Kidney (tissue), 14 donors: ENCODE measurements around the gene PKD1. TPM values are rescaled to one million over a fixed set of nuclear protein-coding genes. Genes with fewer than 3 reads are reported as not detected.

ENCODE experiments used
- DNase-seq, 5 donors: peaks; one replicate each; pipeline ENCODE4 v3.0.0-alpha.2; 2013 to 2020
- FAIRE-seq: peaks from 2 replicates; lab custom pipeline; 2012; peaks lifted over from hg19 to GRCh38; lab: Jason Lieb, UNC
- H3K27ac ChIP-seq, 2 donors: one replicate each; pipeline ENCODE4 v1.7.0; 2013; ENCODE audit warnings: low read depth in 2 of 2, low read length in 2 of 2, inconsistent platforms in 1 of 2
- H3K27me3 ChIP-seq: one replicate; pipeline ENCODE4 v1.7.1; 2013; ENCODE audit warnings: low read length, inconsistent platforms; ENCODE audit not compliant: control insufficient read depth, insufficient read depth
- H3K36me3 ChIP-seq, 3 donors: one replicate each; pipeline versions ENCODE4 v1.7.0 to v1.7.1; 2013; ENCODE audit warnings: low read length in 3 of 3, control low read depth in 1 of 3, inconsistent platforms in 1 of 3; ENCODE audit not compliant: insufficient read depth in 3 of 3, control insufficient read depth in 2 of 3
- H3K4me1 ChIP-seq, 3 donors: one replicate each; pipeline versions ENCODE4 v1.7.0 to v1.7.1; 2013; ENCODE audit warnings: low read length in 3 of 3, inconsistent platforms in 1 of 3, low read depth in 1 of 3; ENCODE audit not compliant: control insufficient read depth in 2 of 3, insufficient read depth in 2 of 3
- H3K4me3 ChIP-seq, 3 donors: one replicate each; pipeline versions ENCODE4 v1.7.0 to v1.8.1; 2013; ENCODE audit warnings: low read length in 3 of 3, control low read depth in 1 of 3, inconsistent platforms in 1 of 3
- H3K9ac ChIP-seq, 3 donors: one replicate each; pipeline versions ENCODE4 v1.7.0 to v1.7.1; 2013; ENCODE audit warnings: low read length in 3 of 3, control low read depth in 1 of 3, inconsistent platforms in 1 of 3
- H3K9me3 ChIP-seq, 3 donors: one replicate each; pipeline versions ENCODE4 v1.7.0 to v1.7.1; 2013; ENCODE audit warnings: low read length in 3 of 3, control low read depth in 1 of 3, inconsistent platforms in 1 of 3; ENCODE audit not compliant: control insufficient read depth in 2 of 3, insufficient read depth in 1 of 3
- CTCF ChIP-seq: IDR thresholded peaks from 3 replicates; pipeline ENCODE4 v1.5.1; 2012; ENCODE audit warnings: mild to moderate bottlenecking, moderate library complexity, borderline replicate concordance; ENCODE audit not compliant: insufficient read depth; ENCODE audit errors: extremely low read depth
- intact Hi-C: fragments of 100-400 bp; cut with DNase I; formaldehyde crosslinking; loops from one replicate; pipeline ENCODE4 v1.11.1; 2022
- polyA plus RNA-seq: library from polyadenylated mRNA; stranded (reverse); fragments of 350-450 nt; fragmentation: Illumina TruSeq; extraction: RNeasy Lipid Tissue Mini Kit (QIAGEN cat#74804); gene quantifications from one replicate; pipeline ENCODE4 v1.2.3, GENCODE V29; 2014; ENCODE audit warnings: low read depth, low replicate concordance; ENCODE audit not compliant: insufficient read depth
- total RNA-seq: library from RNA; stranded (reverse); fragmentation: NEBNext Ultra II Directional; extraction: Animal tissue kit (Norgen Biotek cat#: 25700); gene quantifications from one replicate; pipeline ENCODE4 v1.2.1, GENCODE V29; 2021
- donor health status: control.
- donor health status: control.
- donor health status: control.
- donor health status: control.
- donor health status: control.
- donor health status: DM: yes; HTN: yes; CAD: no.
- donor health status: Normal renal cell carcinoma (clear cell type).

PKD1 gene
- total and polyA plus RNA-seq, 2 donors from 2014 or later, result 16.2 to 88.3 TPM

GRCh38 chr16:2042986-2043666 lies 92.6 kb downstream of the PKD1 start:
- FAIRE-seq, result no peak
- Histone ChIP-seq H3K36me3 (no peaks in the 10 kb centered on the region), H3K9me3 (no peaks in the 10 kb centered on the region), H3K27me3 (no peaks in the 10 kb centered on the region), H3K4me1 (peaks cover 0 to 41% (median 4%) of the 10 kb centered on the region in 3 donors), H3K4me3 (no peak overlapping the region), H3K9ac (no peak overlapping the region), H3K27ac (peak overlapping the region in 1 of 2 donors; percentile 43)
- DNase-seq, result peak in 2 of 5 donors; percentile 62 to 85
- TF ChIP-seq CTCF, result no peak
- intact Hi-C loops, result no loop called here

GRCh38 chr16:2042171-2042985 lies 93.3 kb downstream of the PKD1 start:
- Histone ChIP-seq H3K4me1 (peaks cover 0 to 46% (median 4%) of the 10 kb centered on the region in 3 donors), H3K9ac (no peak overlapping the region), H3K36me3 (peaks cover 0 to 1% (median 0%) of the 10 kb centered on the region in 3 donors), H3K27ac (no peak overlapping the region), H3K4me3 (no peak overlapping the region), H3K9me3 (no peaks in the 10 kb centered on the region), H3K27me3 (no peaks in the 10 kb centered on the region)
- FAIRE-seq, result no peak
- intact Hi-C loops, result no loop called here
- DNase-seq, result peak in 3 of 5 donors; percentile 51 to 80 (median 75)
- no peak for TF ChIP-seq CTCF

- Histone ChIP-seq H3K27me3 (no peaks in the 10 kb centered on the region), H3K27ac (no peak overlapping the region), H3K4me1 (peaks cover 0 to 50% (median 0%) of the 10 kb centered on the region in 3 donors), H3K36me3 (peaks cover 0 to 4% (median 0%) of the 10 kb centered on the region in 3 donors), H3K9ac (no peak overlapping the region), H3K4me3 (no peak overlapping the region), H3K9me3 (no peaks in the 10 kb centered on the region)
- FAIRE-seq (no peak), DNase-seq (peak in 2 of 5 donors; percentile 52 to 77)
- intact Hi-C loops, result no loop called here
- no peak for TF ChIP-seq CTCF
Observed at GRCh38 chr16:2040787-2041522, 94.7 kb downstream of the PKD1 start.
